Sciatic nerve (tissue), 2 donors: ENCODE measurements around the gene OBI1. TPM values are rescaled to one million over a fixed set of nuclear protein-coding genes. Genes with fewer than 3 reads are reported as not detected.

Source experiments
- ATAC-seq: fragments of 200-7000 bp; cut with Tn5 transposase; one replicate; pipeline ENCODE4 v1.9.1; 2020; ENCODE audit warnings: mild to moderate bottlenecking, moderate library complexity
- DNase-seq: peaks from one replicate; pipeline ENCODE4 v3.0.0-alpha.2; 2020; ENCODE audit warnings: low spot score
- intact Hi-C: fragments of 100-400 bp; cut with DNase I; formaldehyde crosslinking; loops from one replicate; pipeline ENCODE4 v1.14.2; 2022
- total RNA-seq: library from RNA; stranded (reverse); fragmentation: NEBNext Ultra II Directional; extraction: Animal tissue kit (Norgen Biotek cat#: 25700); gene quantifications from one replicate; pipeline ENCODE4 v1.2.1, GENCODE V29; 2021
- donor health status: DM: no; HTN: no; CAD: no.
- donor health status: DM: no; HTN: no; CAD: no.

Gene OBI1
- total RNA-seq, 1 donor from 2014 or later, result 11.6 TPM

DNA sequence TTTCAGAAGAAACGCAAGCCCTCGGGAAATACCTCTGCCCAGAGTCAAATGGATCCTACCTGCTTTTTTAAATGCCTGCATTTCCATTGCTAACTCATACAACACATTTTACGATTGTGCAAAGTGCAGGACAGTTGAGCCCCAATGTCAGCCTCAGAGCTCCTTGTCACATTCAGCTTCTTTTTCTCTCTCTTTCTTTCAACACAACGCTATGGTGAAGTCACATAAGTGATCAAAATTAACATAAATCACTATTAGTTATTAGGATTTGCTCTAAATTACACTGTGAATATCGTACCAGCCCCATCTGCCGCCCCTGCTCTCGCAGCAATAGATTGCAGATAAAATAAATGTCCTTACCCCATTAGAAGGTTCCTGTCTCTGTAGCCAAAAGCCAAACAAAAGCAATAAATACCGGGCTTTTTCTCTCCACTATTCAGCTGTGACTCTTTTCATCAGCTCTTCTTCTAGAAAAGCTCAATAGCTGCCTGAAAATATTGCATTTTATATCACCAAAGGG, 64.4 kb downstream of the OBI1 start:
- DNase-seq (no peak), ATAC-seq (no peak)
- intact Hi-C loops, result no loop called here

DNA sequence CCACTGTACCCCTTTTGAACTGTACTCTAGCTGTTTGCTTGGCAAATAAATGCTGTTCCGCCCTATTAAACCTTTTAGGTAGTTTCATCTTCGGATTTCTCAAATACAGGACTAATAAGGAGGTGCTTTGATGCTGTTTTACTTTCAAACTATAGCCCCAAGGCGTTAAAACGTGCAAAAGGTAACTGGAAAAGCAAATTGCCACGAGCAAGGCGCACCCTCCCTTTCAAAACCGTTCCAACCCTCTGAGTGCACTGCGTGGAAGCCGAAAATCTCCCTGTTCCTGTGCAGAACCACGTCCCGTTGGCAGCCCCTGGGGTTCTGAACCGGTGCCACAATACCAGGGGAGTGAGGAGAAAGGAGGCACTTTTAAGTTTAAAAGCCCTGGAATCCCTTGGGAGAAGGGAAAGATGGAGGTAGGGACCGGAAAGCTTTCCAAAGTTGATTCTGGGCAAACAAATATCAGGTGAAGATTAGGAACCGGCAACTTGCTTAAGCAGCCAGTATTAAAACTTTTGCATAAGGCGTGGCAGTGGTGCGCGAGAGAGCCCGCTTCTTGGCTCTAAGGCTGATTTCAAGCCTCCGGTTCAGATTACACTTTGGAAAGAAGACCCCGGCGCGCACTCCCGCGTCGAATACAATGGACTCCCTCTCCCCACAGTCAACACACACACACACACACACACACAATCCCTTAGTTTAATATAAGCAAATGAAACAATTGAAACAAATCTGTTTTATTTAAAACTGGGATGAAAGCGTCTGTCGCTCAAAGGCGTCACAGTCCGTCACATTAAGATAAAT, 65.1 kb downstream of the OBI1 start:
- intact Hi-C loops, result no loop called here
- DNase-seq, result no peak
- no peak for ATAC-seq

DNA sequence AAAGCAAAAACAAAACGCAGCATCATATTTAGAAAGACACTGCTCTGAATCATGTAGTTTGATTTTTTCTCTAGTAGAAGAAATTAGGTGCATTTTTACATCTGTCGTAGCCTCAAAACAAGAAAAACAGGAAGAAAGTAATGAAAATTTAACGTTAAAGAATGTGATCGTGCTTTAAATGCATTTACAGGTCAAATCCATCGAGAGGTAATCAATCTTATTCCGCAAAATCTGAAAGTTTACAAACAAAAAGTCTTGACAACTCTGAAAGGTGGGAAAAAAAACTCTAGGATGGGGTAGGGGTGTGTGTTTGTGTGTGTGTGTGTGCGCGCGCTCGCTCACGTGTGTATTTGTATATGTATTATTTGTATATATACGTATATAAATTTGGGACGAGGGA, 65.8 kb downstream of the OBI1 start:
- ATAC-seq, result no peak
- no peak for DNase-seq
- intact Hi-C loops, result no loop called here

DNA sequence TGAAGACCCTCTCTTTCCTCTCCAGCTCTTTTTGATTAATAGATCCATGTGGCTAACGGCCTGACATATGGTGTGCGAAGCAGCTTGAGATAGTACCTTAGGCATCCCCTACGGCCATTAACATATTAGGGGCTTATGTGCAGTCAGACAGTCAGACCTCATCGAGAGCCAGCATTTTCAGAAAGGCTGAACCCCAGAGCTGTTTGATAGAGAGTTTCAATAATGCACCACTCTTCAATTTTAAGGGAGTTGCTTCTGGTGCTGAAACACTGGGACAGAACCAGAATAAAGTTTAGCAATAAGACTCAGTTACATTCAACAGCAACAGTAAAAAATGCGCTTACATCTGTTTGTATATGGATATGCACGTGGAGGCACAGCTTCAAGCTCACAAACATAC, 66.4 kb downstream of the OBI1 start:
- no peak for ATAC-seq
- intact Hi-C loops, result no loop called here
- no peak for DNase-seq

DNA sequence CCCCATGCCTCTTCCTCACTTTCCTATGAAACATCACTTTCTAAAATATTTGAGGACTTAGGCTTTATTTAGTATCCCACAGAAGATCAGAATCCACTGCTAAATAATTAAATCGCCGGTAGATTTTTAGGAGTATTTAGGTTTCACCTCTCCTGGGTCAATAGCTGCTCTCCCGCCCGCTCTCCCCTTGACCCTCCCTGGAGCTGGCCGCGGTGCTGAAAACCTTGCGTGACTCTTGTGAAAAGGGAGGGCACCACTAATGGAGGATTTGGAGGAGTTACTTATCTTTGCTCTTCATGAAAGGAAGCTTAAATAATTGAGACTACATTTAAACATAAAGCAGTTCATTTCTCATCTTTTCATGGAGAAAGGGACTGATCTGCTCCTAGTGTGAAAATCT, 69.7 kb downstream of the OBI1 start:
- DNase-seq, result peak; percentile 61
- no peak for ATAC-seq
- intact Hi-C loops, result no loop called here

DNA sequence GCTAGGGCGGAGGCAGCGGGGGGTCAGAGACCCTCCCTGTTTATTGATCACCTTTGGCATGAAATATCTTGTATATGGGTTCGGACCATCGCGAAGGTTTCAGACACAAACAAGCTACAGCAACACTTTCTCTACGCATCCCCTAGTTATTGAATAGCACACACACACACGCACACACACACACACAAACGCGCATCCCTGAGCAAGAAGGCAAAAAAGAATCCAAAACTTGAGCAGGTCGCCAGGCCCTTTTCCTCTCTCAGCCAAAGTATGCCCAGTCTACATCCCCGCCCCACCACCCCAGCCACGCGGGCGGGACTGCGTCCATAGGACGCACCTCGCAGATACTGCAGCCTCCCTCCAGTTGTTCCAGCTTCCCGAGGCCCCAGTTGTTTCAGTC, 71.6 kb downstream of the OBI1 start:
- ATAC-seq (no peak), DNase-seq (no peak)
- intact Hi-C loops, result no loop called here

DNA sequence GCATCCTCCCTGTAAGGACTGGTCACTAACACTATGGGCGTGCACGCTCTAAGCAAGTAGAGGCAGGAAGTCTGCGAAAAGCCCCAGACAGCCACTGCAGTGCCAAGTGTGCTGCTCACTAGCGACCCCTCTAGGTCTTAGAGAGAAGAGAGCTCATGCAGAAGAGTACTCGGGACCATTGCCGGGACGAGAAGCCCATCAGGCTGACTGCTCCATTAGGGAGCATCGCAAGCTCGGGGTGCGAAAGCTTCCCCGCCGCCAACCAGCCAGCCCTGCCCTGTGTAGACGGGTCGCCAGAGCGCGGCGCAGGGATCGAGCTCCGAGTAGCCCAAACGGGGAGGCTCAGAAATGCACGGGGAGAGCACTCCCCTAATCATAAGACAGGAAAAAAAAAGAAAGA, 72.2 kb downstream of the OBI1 start:
- ATAC-seq, result no peak
- no peak for DNase-seq
- intact Hi-C loops, result no loop called here

DNA sequence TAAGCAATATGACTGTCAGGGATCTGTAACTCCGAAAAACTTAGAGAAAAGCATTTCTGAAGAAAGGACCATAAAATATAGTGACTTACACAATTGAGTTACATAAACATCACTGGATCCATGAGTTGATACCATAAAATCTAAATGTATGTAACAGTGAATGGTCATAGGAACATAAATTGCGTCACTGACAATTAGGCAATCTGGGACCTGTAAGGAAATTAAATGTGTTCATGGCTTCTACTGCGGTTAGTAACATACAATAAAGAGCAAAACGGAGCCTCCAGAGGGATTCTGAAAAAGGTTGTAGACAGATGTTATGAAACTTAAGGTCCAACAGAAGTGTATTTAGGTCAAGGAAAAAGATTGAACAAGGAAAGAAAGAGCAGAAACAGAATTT, 82.7 kb downstream of the OBI1 start:
- DNase-seq, result no peak
- no peak for ATAC-seq
- intact Hi-C loops, result no loop called here

DNA sequence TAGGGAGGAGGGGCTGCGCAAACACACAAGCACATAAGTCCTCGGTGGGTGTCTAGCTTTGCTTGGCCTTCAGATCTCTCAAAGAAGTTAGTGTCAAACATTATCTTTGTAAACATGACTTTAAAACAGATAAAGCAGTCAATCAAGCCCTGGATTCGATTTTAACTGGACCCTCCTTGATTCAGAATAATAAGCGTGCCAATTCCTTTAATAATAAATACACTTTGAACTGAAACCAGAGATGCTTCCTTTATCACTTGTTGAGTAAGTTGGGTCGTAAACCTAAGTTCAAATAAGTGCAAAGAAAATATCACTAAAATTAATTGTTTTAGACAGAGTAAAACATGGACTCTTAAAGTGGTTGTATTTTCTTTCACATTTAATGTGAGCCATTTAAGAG, 86.5 kb downstream of the OBI1 start:
- intact Hi-C loops, result no loop called here
- no peak for DNase-seq
- ATAC-seq, result no peak

DNA sequence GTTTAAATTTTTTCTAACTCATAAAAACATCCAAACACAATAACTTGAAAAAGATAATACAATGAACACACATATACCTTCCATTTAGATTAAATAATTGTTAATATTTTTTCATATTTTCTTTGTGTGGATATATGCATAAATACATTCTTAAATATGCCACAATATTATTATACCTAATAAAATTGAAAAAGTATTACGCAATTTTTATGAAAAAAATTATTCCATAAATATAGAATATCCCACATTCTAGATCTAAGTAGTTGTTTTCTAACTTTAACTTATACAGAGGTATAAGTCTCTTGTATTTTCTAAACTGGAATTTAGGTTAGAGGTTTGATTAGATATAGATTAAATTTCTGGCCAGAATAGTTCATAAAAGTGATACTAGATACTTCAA, 89.9 kb downstream of the OBI1 start:
- no peak for ATAC-seq

DNA sequence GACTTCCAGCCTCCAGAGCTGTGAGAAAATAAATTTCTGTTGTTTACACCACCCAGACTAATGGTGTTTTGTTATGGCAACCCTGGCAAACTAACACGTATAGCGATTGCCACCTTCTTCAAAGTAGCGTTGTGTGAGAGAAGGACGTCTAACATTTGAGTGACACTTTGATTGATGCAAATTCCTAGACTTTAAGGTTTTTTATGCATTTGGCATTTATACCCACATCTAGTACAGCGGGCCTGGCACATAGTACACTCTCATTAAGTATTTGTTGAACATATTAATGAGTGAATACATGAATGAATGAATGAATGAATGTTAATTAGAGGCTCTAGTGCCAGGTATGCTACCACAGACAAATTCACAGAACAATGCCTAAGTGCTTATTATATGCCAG, 92.3 kb downstream of the OBI1 start:
- DNase-seq, result no peak
- intact Hi-C loops, result no loop called here
- no peak for ATAC-seq

More for the DNA sequence above, 89.9 kb downstream of the OBI1 start:
- intact Hi-C loops, result no loop called here
- no peak for DNase-seq

Other genes starting within 250 kb of the OBI1 start
- gene POU4F1, start 55.6 kb downstream of the OBI1 start, total RNA-seq, result not detected